Subcutaneous adipose tissue (tissue), 4 donors: ENCODE results near the gene VWA8. TPM values are rescaled to one million over a fixed set of nuclear protein-coding genes. Genes with fewer than 3 reads are reported as not detected.

Source experiments
- CTCF ChIP-seq: fragments of 450-650 bp; IDR thresholded peaks from one replicate; pipeline ENCODE4 v1.5.1; 2016; ENCODE audit warnings: low read depth, mild to moderate bottlenecking, control low read depth, antibody characterized with exemption, moderate library complexity
- total RNA-seq, 4 donors: library from RNA; depleted of rRNA; stranded (reverse); fragments of >200 nt; gene quantifications; one replicate each; pipeline ENCODE4 v1.1.0, GENCODE V29; 2016

The VWA8 gene
- total RNA-seq, 4 donors from 2014 or later = 18.1 to 28.3 (median 20.3) TPM

- TF ChIP-seq CTCF = no peak
Measured at GRCh38 chr13:41969072-41969471, 8.2 kb upstream of the VWA8 start.

GRCh38 chr13:41966671-41967070, 5.8 kb upstream of the VWA8 start:
- no peak for TF ChIP-seq CTCF

- TF ChIP-seq CTCF = no peak
Measured at GRCh38 chr13:41962994-41963393, 2.1 kb upstream of the VWA8 start.

GRCh38 chr13:41961466-41961760, 504 bp upstream of the VWA8 start:
- TF ChIP-seq CTCF = no peak

GRCh38 chr13:41960211-41960636, 685 bp downstream of the VWA8 start:
- no peak for TF ChIP-seq CTCF

- no peak for TF ChIP-seq CTCF
Measured at GRCh38 chr13:41956272-41956671, 4.6 kb downstream of the VWA8 start.

- no peak for TF ChIP-seq CTCF
Measured at GRCh38 chr13:41955605-41956004, 5.3 kb downstream of the VWA8 start.

- TF ChIP-seq CTCF = no peak
Measured at GRCh38 chr13:41954226-41954625, 6.7 kb downstream of the VWA8 start.
